ENCODE results near the gene UBE2F. TPM values are rescaled to one million over a fixed set of nuclear protein-coding genes. Genes with fewer than 3 reads are reported as not detected.

Gene UBE2F
- total and polyA plus RNA-seq, 8 donors: 6.4 to 87.0 (median 44.9) TPM; not detected in 1

DNA sequence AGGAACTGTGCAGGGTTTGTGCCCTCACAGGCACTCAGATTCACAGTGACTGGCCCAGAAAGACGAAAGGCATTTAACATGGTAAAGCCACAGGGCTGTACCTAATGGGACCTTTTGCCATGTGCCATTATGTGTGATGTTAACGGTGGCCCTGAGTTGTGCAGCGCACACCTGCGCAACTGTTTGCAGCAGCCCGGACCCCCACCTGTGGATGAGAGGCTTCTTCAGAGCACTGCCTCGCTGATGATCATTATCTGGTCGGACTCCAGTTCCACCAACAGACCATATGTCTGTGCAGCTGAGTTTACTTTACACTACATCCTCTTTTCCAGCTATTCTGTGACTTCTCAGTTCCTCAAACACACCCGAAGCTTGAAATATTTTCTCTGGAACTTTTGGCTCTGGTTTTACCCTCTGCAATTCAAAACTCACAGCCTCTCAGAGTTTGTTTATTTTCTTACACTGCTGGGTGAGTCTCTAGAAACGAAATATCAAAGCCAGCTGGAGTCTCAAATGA, 35.6 kb upstream of the UBE2F start:
- Histone ChIP-seq H3K36me3 (no peaks in the 10 kb centered on the region), H3K9me3 (no peaks in the 10 kb centered on the region), H3K27me3 (no peaks in the 10 kb centered on the region), H3K4me1 (peaks cover 0 to 16% (median 6%) of the 10 kb centered on the region in 4 donors), H3K27ac (peak overlapping the region in 3 of 5 donors; percentile 8 to 38 (median 9)), H3K4me3 (no peak overlapping the region)
- intact Hi-C loops (cut with DNase I; ENCODE audit: low total_unique reads): no loop called here
- TF ChIP-seq EP300 (IDR thresholded peaks at IDR 0.05): no peak
- TF ChIP-seq, protein P1, sequence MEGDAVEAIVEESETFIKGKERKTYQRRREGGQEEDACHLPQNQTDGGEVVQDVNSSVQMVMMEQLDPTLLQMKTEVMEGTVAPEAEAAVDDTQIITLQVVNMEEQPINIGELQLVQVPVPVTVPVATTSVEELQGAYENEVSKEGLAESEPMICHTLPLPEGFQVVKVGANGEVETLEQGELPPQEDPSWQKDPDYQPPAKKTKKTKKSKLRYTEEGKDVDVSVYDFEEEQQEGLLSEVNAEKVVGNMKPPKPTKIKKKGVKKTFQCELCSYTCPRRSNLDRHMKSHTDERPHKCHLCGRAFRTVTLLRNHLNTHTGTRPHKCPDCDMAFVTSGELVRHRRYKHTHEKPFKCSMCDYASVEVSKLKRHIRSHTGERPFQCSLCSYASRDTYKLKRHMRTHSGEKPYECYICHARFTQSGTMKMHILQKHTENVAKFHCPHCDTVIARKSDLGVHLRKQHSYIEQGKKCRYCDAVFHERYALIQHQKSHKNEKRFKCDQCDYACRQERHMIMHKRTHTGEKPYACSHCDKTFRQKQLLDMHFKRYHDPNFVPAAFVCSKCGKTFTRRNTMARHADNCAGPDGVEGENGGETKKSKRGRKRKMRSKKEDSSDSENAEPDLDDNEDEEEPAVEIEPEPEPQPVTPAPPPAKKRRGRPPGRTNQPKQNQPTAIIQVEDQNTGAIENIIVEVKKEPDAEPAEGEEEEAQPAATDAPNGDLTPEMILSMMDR (IDR thresholded peaks at IDR 0.05): no peak
- TF ChIP-seq POLR2A (IDR thresholded peaks at IDR 0.05): no peak
- no peak for TF ChIP-seq POLR2AphosphoS5 (IDR thresholded peaks at IDR 0.05)
- 42 to 65% (median 53%) methylated on average over 9 of the region's 9 CpGs for WGBS, 5 donors
- peak in 1 of 2 donors; percentile 78 for DNase-seq

DNA sequence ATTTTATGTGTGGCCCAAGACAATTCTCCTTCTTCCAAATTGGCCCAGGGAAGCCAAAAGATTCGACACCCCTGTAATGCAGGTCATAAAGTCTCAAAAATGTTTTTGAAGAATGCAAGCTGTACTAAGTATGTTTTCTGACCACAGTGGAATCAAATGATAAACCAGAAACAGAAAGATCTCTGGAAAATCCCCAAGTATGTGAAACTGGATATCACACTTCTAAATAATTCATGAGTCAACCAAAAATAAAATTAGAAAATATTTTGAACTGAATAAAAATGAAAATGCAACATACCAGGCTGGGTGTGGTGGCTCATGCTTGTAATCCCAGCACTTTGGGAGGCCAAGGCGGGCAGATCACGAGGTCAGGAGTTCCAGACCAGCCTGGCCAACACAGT, 34.1 kb upstream of the UBE2F start:
- Histone ChIP-seq H3K9me3 (no peaks in the 10 kb centered on the region), H3K4me3 (no peak overlapping the region), H3K4me1 (peaks cover 0 to 16% (median 6%) of the 10 kb centered on the region in 4 donors), H3K27me3 (no peaks in the 10 kb centered on the region), H3K27ac (no peak overlapping the region), H3K36me3 (no peaks in the 10 kb centered on the region)
- intact Hi-C loops (cut with DNase I; ENCODE audit: low total_unique reads): no loop called here
- WGBS, 5 donors: 66 to 80% (median 70%) methylated on average over 3 of the region's 3 CpGs
- peak in 1 of 2 donors; percentile 41 for DNase-seq
- TF ChIP-seq POLR2A (IDR thresholded peaks at IDR 0.05) (no peak), EP300 (IDR thresholded peaks at IDR 0.05) (no peak), POLR2AphosphoS5 (IDR thresholded peaks at IDR 0.05) (no peak)
- TF ChIP-seq, protein P1 (IDR thresholded peaks at IDR 0.05): no peak

DNA sequence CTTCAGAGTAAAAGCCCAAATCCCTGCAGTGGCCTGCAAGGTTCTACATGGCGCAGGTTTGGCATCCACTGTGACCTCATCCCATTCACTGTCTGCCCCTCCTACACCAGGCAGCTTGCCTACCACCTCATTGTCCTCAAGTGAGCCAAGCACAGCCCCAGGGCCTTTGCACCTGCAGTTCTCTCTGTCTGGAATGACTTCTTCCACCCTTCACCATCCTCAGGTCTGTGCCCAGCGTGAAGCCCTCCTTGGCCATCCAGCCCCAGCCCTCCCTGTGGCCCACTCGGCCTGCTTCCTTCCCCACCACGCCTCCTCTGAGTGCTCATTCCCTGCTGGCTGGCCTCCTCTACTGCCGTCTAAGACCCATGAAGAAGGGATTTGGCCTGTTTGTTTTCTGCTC, 32.6 kb upstream of the UBE2F start:
- no peak for TF ChIP-seq POLR2A (IDR thresholded peaks at IDR 0.05)
- no peak for TF ChIP-seq POLR2AphosphoS5 (IDR thresholded peaks at IDR 0.05)
- no peak overlapping the region for H3K27ac ChIP-seq
- H3K4me1 ChIP-seq: peaks cover 0 to 16% (median 6%) of the 10 kb centered on the region in 4 donors
- H3K9me3 ChIP-seq: no peaks in the 10 kb centered on the region
- no peaks in the 10 kb centered on the region for H3K27me3 ChIP-seq
- intact Hi-C loops (cut with DNase I; ENCODE audit: low total_unique reads): no loop called here
- 88 to 96% (median 91%) methylated on average over 5 of the region's 5 CpGs for WGBS, 5 donors
- no peaks in the 10 kb centered on the region for H3K36me3 ChIP-seq
- no peak for DNase-seq
- no peak overlapping the region for H3K4me3 ChIP-seq

DNA sequence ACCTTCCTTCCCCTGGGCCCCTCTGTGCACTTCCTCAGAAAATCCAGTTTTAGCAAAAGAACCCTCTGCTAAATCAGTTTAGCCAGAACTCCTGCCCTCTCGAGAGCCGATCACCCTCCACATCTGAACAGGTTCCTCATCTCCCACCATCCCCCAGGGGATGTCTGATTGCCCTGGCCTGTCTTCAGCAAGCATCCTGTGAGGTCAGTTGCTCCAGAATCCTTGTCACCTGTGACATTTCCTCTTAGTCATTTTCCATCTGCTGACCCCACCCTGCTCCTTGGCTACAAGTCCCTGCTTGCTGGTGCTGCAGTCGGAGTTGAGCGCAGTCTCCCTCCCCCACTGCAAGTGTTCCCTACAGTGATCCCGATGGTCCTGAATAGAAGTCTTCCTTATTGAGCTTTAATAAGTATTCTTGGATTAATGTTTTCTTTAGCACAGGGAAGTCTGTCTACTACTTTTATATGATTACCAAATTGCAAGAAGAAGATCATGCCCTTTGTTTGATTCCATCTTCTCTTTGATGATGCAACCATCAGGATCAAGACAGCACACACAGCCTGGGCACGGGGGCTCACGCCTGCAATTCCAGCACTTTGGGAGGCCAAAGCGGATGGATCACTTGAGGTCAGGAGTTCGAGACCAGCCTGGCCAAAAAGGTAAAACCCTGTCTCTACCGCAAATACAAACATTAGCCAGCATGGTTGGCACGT, 30.9 kb upstream of the UBE2F start:
- WGBS, 5 donors: 79 to 85% (median 82%) methylated on average over 11 of the region's 11 CpGs

More for the DNA sequence above, 30.9 kb upstream of the UBE2F start:
- Histone ChIP-seq H3K4me1 (peaks cover 0 to 16% (median 6%) of the 10 kb centered on the region in 4 donors), H3K9me3 (no peaks in the 10 kb centered on the region), H3K4me3 (no peak overlapping the region), H3K27me3 (no peaks in the 10 kb centered on the region), H3K36me3 (no peaks in the 10 kb centered on the region), H3K27ac (no peak overlapping the region)
- intact Hi-C loops (cut with DNase I; ENCODE audit: low total_unique reads): no loop called here
- DNase-seq: peak in 1 of 2 donors; percentile 34
- TF ChIP-seq, protein P1 (IDR thresholded peaks at IDR 0.05): no peak
- TF ChIP-seq POLR2AphosphoS5 (IDR thresholded peaks at IDR 0.05): no peak
- TF ChIP-seq POLR2A (IDR thresholded peaks at IDR 0.05): no peak
- no peak for TF ChIP-seq EP300 (IDR thresholded peaks at IDR 0.05)
